Endothelial cell of umbilical vein (primary cell): Measurements from ENCODE around the gene PAX6. TPM values are rescaled to one million over a fixed set of nuclear protein-coding genes. Genes with fewer than 3 reads are reported as not detected.

Source experiments
- BruUV-seq: library from RNA; stranded (reverse); fragments of 400-500 nt; replicated peaks from 2 replicates; lab custom pipeline; 2021; lab: Mats Ljungman, UMichigan
- CTCF ChIA-PET: fragments of 300-600, 350-600 bp; sonication (Branson Sonifier 250); formaldehyde crosslinking; loops from one replicate; lab custom pipeline; 2021; ENCODE audit warnings: antibody characterized with exemption, inconsistent platforms; lab: Charles Lee
- POLR2A ChIA-PET: fragments of 300-600, 350-600 bp; sonication (Branson Sonifier 250); formaldehyde crosslinking; loops from one replicate; lab custom pipeline; 2021; ENCODE audit warnings: antibody characterized with exemption, inconsistent platforms; lab: Charles Lee
- DNase-seq: peaks from one replicate; pipeline ENCODE4 v3.0.0-alpha.2; 2011; ENCODE audit warnings: low read depth, low spot score
- FAIRE-seq: peaks from 2 replicates; lab custom pipeline; 2011; peaks lifted over from hg19 to GRCh38; lab: Jason Lieb, UNC
- H2AFZ ChIP-seq: 2 replicates; pipeline ENCODE4 v1.6.0; 2012; ENCODE audit warnings: low read depth, low read length, control low read depth, inconsistent platforms
- H3K27ac ChIP-seq: 2 replicates; pipeline ENCODE4 v1.5.1; 2011; ENCODE audit warnings: low read depth, mild to moderate bottlenecking, control low read depth, low read length, moderate library complexity; ENCODE audit not compliant: insufficient read depth
- H3K27me3 ChIP-seq, 2 experiments: 2 replicates each; pipeline versions ENCODE4 v1.6.0 to v1.6.1; 2011; ENCODE audit warnings: low read length in 2 of 2, mixed read lengths in 1 of 2; ENCODE audit not compliant: control insufficient read depth in 2 of 2, insufficient read depth in 2 of 2
- H3K36me3 ChIP-seq, 2 experiments: 2 replicates in 1 of 2; 3 replicates in 1 of 2; pipeline ENCODE4 v1.5.1; 2011; ENCODE audit warnings: low read length in 2 of 2, mild to moderate bottlenecking in 1 of 2, moderate library complexity in 1 of 2; ENCODE audit not compliant: control insufficient read depth in 2 of 2, insufficient read depth in 2 of 2; ENCODE audit errors: extremely low read depth in 1 of 2
- H3K4me1 ChIP-seq: 3 replicates; pipeline ENCODE4 v1.5.1; 2011; ENCODE audit warnings: mild to moderate bottlenecking, low read length; ENCODE audit not compliant: control insufficient read depth, insufficient read depth; ENCODE audit errors: extremely low read depth
- H3K4me2 ChIP-seq: 2 replicates; pipeline ENCODE4 v1.6.1; 2011; ENCODE audit warnings: low read length, control low read depth, mixed read lengths; ENCODE audit not compliant: insufficient read depth
- H3K4me3 ChIP-seq, 3 experiments: fragments of 200-600 bp in 1 of 3; sonication (generic), shearing (Covaris generic) in 1 of 3; replicated peaks in 1 of 3; 2 replicates each; pipeline ENCODE4 v1.5.1; 2011 to 2016; ENCODE audit warnings: control low read depth in 3 of 3, low read length in 3 of 3, mild to moderate bottlenecking in 2 of 3, inconsistent platforms in 1 of 3, low read depth in 1 of 3, moderate library complexity in 1 of 3; ENCODE audit not compliant: insufficient read depth in 1 of 3
- H3K79me2 ChIP-seq: 2 replicates; pipeline ENCODE4 v1.6.0; 2012; ENCODE audit warnings: low read length, inconsistent platforms; ENCODE audit not compliant: control insufficient read depth, insufficient read depth
- H3K9ac ChIP-seq: replicated peaks from 2 replicates; pipeline ENCODE3; 2011; ENCODE audit warnings: low read length, control low read depth; ENCODE audit not compliant: insufficient read depth; ENCODE audit errors: extremely low read depth
- H3K9me1 ChIP-seq: replicated peaks from 3 replicates; pipeline ENCODE4 v1.6.0; 2011; ENCODE audit warnings: mild to moderate bottlenecking, low read length; ENCODE audit not compliant: control insufficient read depth, insufficient read depth; ENCODE audit errors: extremely low read depth
- H3K9me3 ChIP-seq: replicated peaks from 2 replicates; pipeline ENCODE4 v1.5.1; 2012; ENCODE audit warnings: low read length, inconsistent platforms; ENCODE audit not compliant: control insufficient read depth, insufficient read depth
- H4K20me1 ChIP-seq: replicated peaks from 2 replicates; pipeline ENCODE3; 2011; ENCODE audit warnings: mild to moderate bottlenecking, low read length; ENCODE audit not compliant: control insufficient read depth, insufficient read depth; ENCODE audit errors: extremely low read depth
- EZH2 ChIP-seq: IDR thresholded peaks from 2 replicates; pipeline ENCODE4 v1.6.1; 2012; ENCODE audit warnings: borderline replicate concordance, low read depth, mild to moderate bottlenecking, moderate library complexity, low read length, inconsistent platforms; ENCODE audit not compliant: severe bottlenecking
- FOS ChIP-seq: IDR thresholded peaks from 2 replicates; pipeline ENCODE4 v1.6.1; 2011; ENCODE audit warnings: mild to moderate bottlenecking, low read length, moderate library complexity, borderline replicate concordance; ENCODE audit not compliant: insufficient read depth
- GATA2 ChIP-seq: IDR thresholded peaks from 2 replicates; pipeline ENCODE4 v1.7.0; 2011; ENCODE audit warnings: low read depth, mild to moderate bottlenecking, moderate library complexity, mixed read lengths, low read length; ENCODE audit not compliant: insufficient read length, insufficient read depth
- JUN ChIP-seq: IDR thresholded peaks from 2 replicates; pipeline ENCODE4 v1.6.1; 2011; ENCODE audit warnings: borderline replicate concordance, low read depth; ENCODE audit not compliant: insufficient read length, insufficient read depth
- MYC ChIP-seq: IDR thresholded peaks from one replicate; pipeline ENCODE4 v1.6.1; 2011; ENCODE audit warnings: mild to moderate bottlenecking, low read depth, low read length
- POLR2A ChIP-seq: IDR thresholded peaks from 2 replicates; pipeline ENCODE4 v1.6.1; 2012; ENCODE audit warnings: low read depth, mild to moderate bottlenecking, control low read depth, low read length
- POLR2AphosphoS5 ChIP-seq: IDR thresholded peaks from 2 replicates; pipeline ENCODE4 v1.6.1; 2012; ENCODE audit warnings: low read depth, mild to moderate bottlenecking, control low read depth, low read length, moderate library complexity; ENCODE audit not compliant: insufficient read depth
- dilution Hi-C: fragments of 300-500 bp; cut with MboI; formaldehyde crosslinking; loops from one replicate; pipeline ENCODE4 v1.15.0; 2019; ENCODE audit warnings: low sequenced_read_pairs; ENCODE audit not compliant: extremely low pct_ligation_motif_present
- intact Hi-C: fragments of 100-400 bp; cut with micrococcal nuclease; formaldehyde crosslinking; loops from one replicate; pipeline ENCODE4 v1.10.0; 2022
- polyA plus RNA-seq, 4 experiments: library from polyadenylated mRNA; depleted of rRNA in 3 of 4; stranded (reverse) in 3 of 4; unstranded in 1 of 4; fragments of >200 nt; gene quantifications; 2 replicates each; pipeline versions ENCODE4 v1.2.1 to v1.2.3, GENCODE V29; 2011 to 2012; ENCODE audit warnings: missing spikeins in 1 of 4
- total RNA-seq: library from RNA; stranded (reverse); gene quantifications from 2 replicates; pipeline ENCODE4 v1.2.3, GENCODE V29; 2021
- TF ChIP-seq, protein P1 (sequence below), 2 donors: IDR thresholded peaks; 1 replicate in 1 of 2; 2 replicates in 1 of 2; pipeline ENCODE4 v1.5.1; 2011; ENCODE audit warnings: low read length in 2 of 2, mild to moderate bottlenecking in 2 of 2, moderate library complexity in 2 of 2, control low read depth in 1 of 2, inconsistent platforms in 1 of 2, low read depth in 1 of 2; ENCODE audit not compliant: insufficient read depth in 1 of 2; ENCODE audit errors: extremely low read depth in 1 of 2
- TF ChIP-seq, protein P2 (sequence below): IDR thresholded peaks from 2 replicates; pipeline ENCODE4 v1.6.1; 2011; ENCODE audit not compliant: insufficient read depth, insufficient read length

The PAX6 gene
- total and polyA plus RNA-seq, 2 donors (not counting 3 experiments of a cell fraction or from before 2014, with no cell fraction given): not detected

DNA sequence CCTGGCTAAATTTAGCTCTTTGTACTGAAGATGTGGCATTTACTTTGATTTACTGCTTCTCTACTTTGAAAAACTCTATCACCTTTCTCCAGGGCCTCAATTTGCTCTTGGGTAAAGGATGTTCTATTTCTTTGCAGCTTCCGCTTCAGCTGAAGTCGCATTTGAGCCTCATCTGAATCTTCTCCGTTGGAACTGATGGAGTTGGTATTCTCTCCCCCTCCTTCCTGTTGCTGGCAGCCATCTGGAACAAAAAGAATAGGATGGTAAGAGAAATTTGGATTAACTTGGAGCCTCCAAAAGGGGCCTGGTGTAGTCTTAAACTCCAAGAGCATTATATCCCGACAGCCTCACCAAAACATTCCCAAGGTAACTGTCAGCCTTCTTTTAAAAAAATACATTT is 16.6 kb downstream of the PAX6 start:
- intact Hi-C loops: loop anchor here (10.0 kb wide), 1 partner anchor 400 kb away; no protein-coding TSS in a partner anchor
- Histone ChIP-seq H3K36me3 (no peaks in the 10 kb centered on the region), H3K9me3 (no peaks in the 10 kb centered on the region), H3K4me2 (no peak overlapping the region), H3K4me3 (no peak overlapping the region), H3K27ac (no peak overlapping the region), H3K4me1 (peaks cover 5% of the 10 kb centered on the region), H3K79me2 (no peaks in the 10 kb centered on the region), H3K9ac (no peak overlapping the region), H3K27me3 (peaks cover 55 to 66% of the 10 kb centered on the region in 2 experiments), H2AFZ (no peak overlapping the region), H3K9me1 (no peaks in the 10 kb centered on the region), H4K20me1 (no peaks in the 10 kb centered on the region)
- ChIA-PET CTCF (no interaction called here), POLR2A (no interaction called here)
- no peak for FAIRE-seq
- BruUV-seq: no TSS peak
- TF ChIP-seq MYC (no peak), POLR2A (no peak), POLR2AphosphoS5 (no peak), GATA2 (no peak), FOS (no peak), EZH2 (no peak), JUN (no peak)
- TF ChIP-seq, protein P1, sequence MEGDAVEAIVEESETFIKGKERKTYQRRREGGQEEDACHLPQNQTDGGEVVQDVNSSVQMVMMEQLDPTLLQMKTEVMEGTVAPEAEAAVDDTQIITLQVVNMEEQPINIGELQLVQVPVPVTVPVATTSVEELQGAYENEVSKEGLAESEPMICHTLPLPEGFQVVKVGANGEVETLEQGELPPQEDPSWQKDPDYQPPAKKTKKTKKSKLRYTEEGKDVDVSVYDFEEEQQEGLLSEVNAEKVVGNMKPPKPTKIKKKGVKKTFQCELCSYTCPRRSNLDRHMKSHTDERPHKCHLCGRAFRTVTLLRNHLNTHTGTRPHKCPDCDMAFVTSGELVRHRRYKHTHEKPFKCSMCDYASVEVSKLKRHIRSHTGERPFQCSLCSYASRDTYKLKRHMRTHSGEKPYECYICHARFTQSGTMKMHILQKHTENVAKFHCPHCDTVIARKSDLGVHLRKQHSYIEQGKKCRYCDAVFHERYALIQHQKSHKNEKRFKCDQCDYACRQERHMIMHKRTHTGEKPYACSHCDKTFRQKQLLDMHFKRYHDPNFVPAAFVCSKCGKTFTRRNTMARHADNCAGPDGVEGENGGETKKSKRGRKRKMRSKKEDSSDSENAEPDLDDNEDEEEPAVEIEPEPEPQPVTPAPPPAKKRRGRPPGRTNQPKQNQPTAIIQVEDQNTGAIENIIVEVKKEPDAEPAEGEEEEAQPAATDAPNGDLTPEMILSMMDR (IDR thresholded peaks at IDR 0.05; ENCODE audit: extremely low read depth in 1 of 2, insufficient read depth in 1 of 2, low read depth in 1 of 2, low read length in 2 of 2): no peak
- TF ChIP-seq, protein P2, sequence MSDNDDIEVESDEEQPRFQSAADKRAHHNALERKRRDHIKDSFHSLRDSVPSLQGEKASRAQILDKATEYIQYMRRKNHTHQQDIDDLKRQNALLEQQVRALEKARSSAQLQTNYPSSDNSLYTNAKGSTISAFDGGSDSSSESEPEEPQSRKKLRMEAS: no peak
- dilution Hi-C loops: no loop called here
- DNase-seq: no peak
